GM10266 (cell line): ENCODE data around the gene ZBTB32.
A peak's percentile ranks its signal among the peaks of the same experiment; 100 is the strongest.
"Not testable (repeated sequence)": the region's sequence is repeated elsewhere in the genome, so short reads cannot be mapped to it uniquely, and the experiment has no call there.

Experiments
- DNase-seq: peaks from one replicate; pipeline ENCODE4 v3.0.0; 2012; ENCODE audit errors: extremely low spot score
- TF ChIP-seq, protein P1 (sequence below): IDR thresholded peaks from 2 replicates; pipeline ENCODE4 v1.5.1; 2012; ENCODE audit warnings: mild to moderate bottlenecking, low read depth; ENCODE audit not compliant: control insufficient read depth, insufficient read depth; ENCODE audit errors: missing control alignments

ZBTB32 gene

DNA sequence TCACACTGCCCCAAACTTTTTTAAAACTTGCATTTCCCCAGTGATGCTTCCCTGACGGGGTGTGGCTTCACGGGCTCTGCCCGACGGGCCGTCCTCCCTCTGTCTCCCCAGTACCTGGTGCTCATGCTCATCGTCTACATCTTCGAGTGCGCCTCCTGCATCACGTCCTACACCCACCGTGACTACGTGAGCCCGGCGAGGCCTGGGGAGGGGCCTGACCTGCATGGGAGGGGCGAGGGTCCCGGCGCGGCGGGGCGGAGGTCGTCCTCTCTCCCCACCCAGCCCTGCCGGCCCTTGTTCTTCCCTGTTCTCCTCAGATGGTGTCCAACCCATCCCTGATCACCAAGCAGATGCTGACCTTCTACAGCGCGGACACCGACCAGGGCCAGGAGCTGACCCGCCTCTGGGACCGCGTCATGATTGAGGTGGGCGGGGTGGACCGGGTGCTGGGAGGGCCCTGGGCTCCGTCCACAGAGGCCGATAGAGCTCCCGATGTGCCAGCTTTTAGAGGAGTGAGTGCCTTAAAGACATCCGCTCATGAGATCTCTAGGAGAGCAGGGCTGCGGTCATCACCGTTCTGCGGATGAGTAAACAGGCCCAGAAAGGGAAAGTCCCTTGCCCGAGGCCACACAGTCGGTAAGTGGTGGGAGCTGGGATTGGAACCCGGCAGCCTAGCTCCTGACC lies 31.1 kb upstream of the ZBTB32 start:
- TF ChIP-seq, protein P1, sequence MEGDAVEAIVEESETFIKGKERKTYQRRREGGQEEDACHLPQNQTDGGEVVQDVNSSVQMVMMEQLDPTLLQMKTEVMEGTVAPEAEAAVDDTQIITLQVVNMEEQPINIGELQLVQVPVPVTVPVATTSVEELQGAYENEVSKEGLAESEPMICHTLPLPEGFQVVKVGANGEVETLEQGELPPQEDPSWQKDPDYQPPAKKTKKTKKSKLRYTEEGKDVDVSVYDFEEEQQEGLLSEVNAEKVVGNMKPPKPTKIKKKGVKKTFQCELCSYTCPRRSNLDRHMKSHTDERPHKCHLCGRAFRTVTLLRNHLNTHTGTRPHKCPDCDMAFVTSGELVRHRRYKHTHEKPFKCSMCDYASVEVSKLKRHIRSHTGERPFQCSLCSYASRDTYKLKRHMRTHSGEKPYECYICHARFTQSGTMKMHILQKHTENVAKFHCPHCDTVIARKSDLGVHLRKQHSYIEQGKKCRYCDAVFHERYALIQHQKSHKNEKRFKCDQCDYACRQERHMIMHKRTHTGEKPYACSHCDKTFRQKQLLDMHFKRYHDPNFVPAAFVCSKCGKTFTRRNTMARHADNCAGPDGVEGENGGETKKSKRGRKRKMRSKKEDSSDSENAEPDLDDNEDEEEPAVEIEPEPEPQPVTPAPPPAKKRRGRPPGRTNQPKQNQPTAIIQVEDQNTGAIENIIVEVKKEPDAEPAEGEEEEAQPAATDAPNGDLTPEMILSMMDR: no peak
- DNase-seq: peak; percentile 77

DNA sequence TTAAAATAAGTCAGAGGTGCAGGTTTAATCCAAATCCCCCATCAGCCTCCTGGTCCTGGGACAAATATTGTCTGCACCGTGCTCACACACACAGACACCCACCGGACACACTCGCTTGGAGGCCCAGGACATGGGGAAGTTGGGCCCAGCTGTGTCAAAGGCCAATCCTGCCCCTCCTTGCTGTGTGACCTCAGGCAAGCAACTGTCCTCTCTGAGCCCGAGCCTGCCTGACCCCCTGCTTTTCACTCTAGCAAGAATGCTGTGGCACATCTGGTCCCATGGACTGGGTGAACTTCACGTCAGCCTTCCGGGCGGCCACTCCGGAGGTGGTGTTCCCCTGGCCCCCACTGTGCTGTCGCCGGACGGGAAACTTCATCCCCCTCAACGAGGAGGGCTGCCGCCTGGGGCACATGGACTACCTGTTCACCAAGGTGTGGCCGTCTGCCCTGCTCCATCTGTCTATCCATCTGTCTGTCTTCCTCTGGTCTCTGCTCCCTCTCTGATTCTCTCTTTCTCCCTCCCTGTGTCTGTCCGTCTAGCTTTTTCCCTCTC lies 28.7 kb upstream of the ZBTB32 start:
- DNase-seq: no peak
- TF ChIP-seq, protein P1: no peak

DNA sequence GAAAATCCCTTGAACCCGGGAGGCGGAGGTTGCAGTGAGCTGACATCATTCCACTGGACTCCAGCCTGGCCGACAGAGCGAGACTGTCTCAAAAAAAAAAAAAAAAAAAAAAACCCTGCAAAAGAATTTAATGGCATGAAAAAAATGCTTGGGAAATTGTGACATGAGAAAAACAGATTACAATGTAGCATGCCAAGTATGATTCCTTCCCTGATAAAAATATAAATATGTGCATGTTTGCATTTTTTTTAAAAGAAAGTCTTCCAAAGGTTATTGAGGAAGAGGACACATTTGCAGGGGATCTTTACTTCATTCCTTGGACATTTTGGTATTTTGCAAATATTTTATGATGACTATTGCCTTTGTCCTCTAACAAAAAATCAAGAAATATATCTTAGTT lies 14.5 kb upstream of the ZBTB32 start:
- no peak for DNase-seq
- TF ChIP-seq, protein P1: no peak

DNA sequence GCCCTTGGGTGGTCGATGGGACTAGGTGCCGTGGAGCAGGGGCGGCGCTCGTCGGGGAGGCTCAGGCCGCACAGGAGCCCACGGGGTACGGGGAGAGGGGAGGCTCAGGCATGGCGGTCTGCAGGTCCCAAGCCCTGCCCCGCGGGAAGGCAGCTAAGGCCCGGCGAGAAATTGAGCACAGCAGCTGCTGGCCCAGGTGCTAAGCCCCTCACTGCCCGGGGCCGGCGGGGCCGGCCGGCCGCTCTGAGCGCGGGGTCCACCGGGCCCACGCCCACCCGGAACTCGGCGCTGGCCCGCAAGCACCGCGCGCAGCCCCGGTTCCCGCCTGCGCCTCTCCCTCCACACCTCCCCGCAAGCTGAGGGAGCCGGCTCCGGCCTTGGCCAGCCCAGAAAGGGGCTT lies 13.3 kb upstream of the ZBTB32 start:
- not testable (repeated sequence) for DNase-seq

DNA sequence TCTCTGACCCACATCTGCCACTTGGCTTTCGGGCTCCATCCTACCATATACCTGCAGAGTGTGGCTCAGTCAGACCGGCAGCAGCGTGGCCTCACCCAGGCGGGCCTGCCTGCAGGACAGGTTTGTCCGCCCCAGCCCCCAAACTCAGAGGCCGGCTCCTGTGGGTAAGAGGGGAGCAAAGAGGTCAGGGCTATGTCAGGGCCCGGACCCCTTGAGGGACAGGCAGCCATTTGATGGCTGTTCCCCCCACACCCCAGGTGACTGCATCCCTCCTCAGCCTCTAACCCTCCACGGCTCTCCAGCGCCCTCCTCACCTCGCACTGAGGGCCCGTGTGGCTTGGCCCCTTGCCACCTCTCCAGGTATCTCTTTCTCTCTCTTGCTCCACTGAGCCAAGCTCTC lies 12.3 kb upstream of the ZBTB32 start:
- no peak for DNase-seq
- TF ChIP-seq, protein P1: no peak

DNA sequence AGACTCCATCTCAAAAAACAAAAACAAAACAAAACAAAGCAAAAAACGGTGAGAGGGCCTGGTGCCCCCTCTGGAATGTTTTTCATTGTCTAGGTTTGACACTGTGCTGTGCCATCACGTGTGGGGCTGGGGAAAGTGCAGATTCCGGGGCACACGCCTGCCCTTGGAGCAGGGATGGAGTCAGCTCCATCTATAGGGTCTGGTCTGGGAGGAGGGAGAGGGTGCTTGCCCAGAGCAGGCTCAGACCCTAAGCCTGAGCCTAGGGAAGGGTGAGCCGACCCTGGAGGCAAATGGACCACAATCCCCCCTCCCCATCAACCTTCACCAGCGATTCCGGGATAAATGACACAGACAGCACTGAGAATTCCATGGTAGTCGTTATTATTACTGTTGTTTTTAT lies 10.9 kb upstream of the ZBTB32 start:
- TF ChIP-seq, protein P1: peak; percentile 26
- DNase-seq: no peak

DNA sequence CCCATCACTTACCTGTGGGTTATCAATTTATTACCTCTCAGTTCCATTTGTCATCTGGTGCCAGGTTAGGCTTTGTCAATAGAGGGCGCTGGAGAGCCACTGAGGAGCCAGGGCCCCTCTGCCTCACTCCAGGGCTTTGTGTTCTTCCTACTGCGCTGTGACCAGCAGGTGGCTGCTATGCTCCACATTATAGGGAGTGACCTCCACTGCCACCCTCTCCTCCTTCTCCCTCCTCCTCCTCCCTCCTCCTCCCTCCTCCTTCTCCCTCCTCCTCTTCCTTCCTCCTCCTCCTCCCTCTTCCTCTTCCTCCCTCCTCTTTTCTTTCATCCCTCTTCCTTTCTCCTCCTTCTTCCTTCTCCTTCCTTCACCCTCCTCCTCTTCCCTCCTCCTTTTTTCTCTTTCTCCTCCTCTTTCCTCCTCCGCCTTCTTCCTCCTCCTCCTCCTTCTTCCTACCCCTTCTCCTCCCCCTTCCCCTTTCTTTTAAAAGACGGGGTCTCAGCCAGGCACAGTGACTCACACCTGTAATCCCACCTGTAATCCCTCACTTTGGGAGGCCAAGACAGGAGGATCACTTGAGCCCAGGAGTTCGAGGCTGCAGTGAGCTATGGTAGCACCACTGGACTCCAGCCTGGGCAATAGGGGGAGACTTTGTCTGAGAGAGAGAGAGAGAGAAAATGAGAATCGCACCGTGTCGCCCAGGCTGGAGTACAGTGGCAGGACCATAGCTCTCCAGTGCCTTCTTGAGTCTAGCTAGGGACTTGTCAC lies 10.3 kb upstream of the ZBTB32 start:
- TF ChIP-seq, protein P1: peak; percentile 100
- DNase-seq: peak; percentile 91
